Neuronal stem cell (in vitro differentiated cells): ENCODE data around the gene ZSWIM1.
"Not testable (repeated sequence)": the region's sequence is repeated elsewhere in the genome, so short reads cannot be mapped to it uniquely, and the experiment has no call there.

Experiments used
- DNase-seq: peaks from one replicate; pipeline ENCODE4 v3.0.0-alpha.2; 2013; ENCODE audit warnings: low spot score
- H2AFZ ChIP-seq: one replicate; pipeline ENCODE4 v1.6.1; 2013; ENCODE audit warnings: mild to moderate bottlenecking, low read length, inconsistent platforms
- H2AK5ac ChIP-seq: 2 replicates; pipeline ENCODE4 v1.6.1; 2013; ENCODE audit warnings: low read depth, mild to moderate bottlenecking, inconsistent platforms, low read length, moderate library complexity, mixed read lengths
- H2BK120ac ChIP-seq: 2 replicates; pipeline ENCODE4 v1.6.1; 2013; ENCODE audit warnings: low read depth, mild to moderate bottlenecking, inconsistent platforms, low read length, moderate library complexity, mixed read lengths
- H2BK12ac ChIP-seq: one replicate; pipeline ENCODE4 v1.6.1; 2013; ENCODE audit warnings: low read length, inconsistent platforms
- H2BK15ac ChIP-seq: 2 replicates; pipeline ENCODE4 v1.6.1; 2013; ENCODE audit warnings: mild to moderate bottlenecking, low read length, inconsistent platforms, mixed read lengths
- H2BK5ac ChIP-seq: one replicate; pipeline ENCODE4 v1.6.1; 2013; ENCODE audit warnings: inconsistent platforms, mild to moderate bottlenecking, low read length, moderate library complexity
- H3K14ac ChIP-seq: one replicate; pipeline ENCODE4 v1.6.1; 2013; ENCODE audit warnings: low read length, inconsistent platforms
- H3K18ac ChIP-seq: 2 replicates; pipeline ENCODE4 v1.6.1; 2013; ENCODE audit warnings: low read length, inconsistent platforms
- H3K23ac ChIP-seq: 2 replicates; pipeline ENCODE4 v1.6.1; 2013; ENCODE audit warnings: low read depth, mild to moderate bottlenecking, mixed read lengths, low read length, inconsistent platforms; ENCODE audit not compliant: poor library complexity
- H3K27ac ChIP-seq: replicated peaks from 3 replicates; pipeline ENCODE4 v1.5.1; 2013; ENCODE audit warnings: low read length, inconsistent platforms
- H3K27me3 ChIP-seq, 3 experiments: 2 replicates each; pipeline ENCODE4 v1.6.1; 2013; ENCODE audit warnings: low read length in 3 of 3, mild to moderate bottlenecking in 2 of 3, inconsistent platforms in 1 of 3, low read depth in 1 of 3, mixed read lengths in 1 of 3, moderate library complexity in 1 of 3; ENCODE audit not compliant: control insufficient read depth in 3 of 3, insufficient read depth in 3 of 3
- H3K36me3 ChIP-seq, 2 donors: replicated peaks in 1 of 2; 2 replicates each; pipeline ENCODE4 v1.6.1; 2013; ENCODE audit warnings: low read length in 2 of 2; ENCODE audit not compliant: control insufficient read depth in 2 of 2, insufficient read depth in 2 of 2
- H3K4ac ChIP-seq: 2 replicates; pipeline ENCODE4 v1.6.1; 2013; ENCODE audit warnings: inconsistent platforms, mild to moderate bottlenecking, low read length, moderate library complexity
- H3K4me1 ChIP-seq, 2 donors: 1 replicate in 1 of 2; 2 replicates in 1 of 2; pipeline ENCODE4 v1.6.1; 2013; ENCODE audit warnings: low read length in 2 of 2, low read depth in 1 of 2; ENCODE audit not compliant: control insufficient read depth in 2 of 2, insufficient read depth in 1 of 2
- H3K4me2 ChIP-seq: one replicate; pipeline ENCODE4 v1.6.1; 2013; ENCODE audit warnings: mild to moderate bottlenecking, low read length, inconsistent platforms; ENCODE audit not compliant: insufficient read depth, poor library complexity, severe bottlenecking
- H3K4me3 ChIP-seq, 2 donors: 2 replicates each; pipeline ENCODE4 v1.5.1; 2013; ENCODE audit warnings: low read length in 2 of 2, mild to moderate bottlenecking in 2 of 2, inconsistent platforms in 1 of 2, moderate library complexity in 1 of 2
- H3K79me1 ChIP-seq: one replicate; pipeline ENCODE4 v1.6.1; 2013; ENCODE audit warnings: low read depth, mild to moderate bottlenecking, inconsistent platforms, low read length, moderate library complexity
- H3K9ac ChIP-seq: one replicate; pipeline ENCODE4 v1.6.1; 2013; ENCODE audit warnings: mild to moderate bottlenecking, low read depth, low read length, inconsistent platforms; ENCODE audit not compliant: poor library complexity
- H3K9me3 ChIP-seq, 2 donors: replicated peaks in 1 of 2; 2 replicates each; pipeline versions ENCODE3 to v1.6.1; 2013; ENCODE audit warnings: low read length in 2 of 2, mild to moderate bottlenecking in 2 of 2, inconsistent platforms in 1 of 2, low read depth in 1 of 2, mixed read lengths in 1 of 2, moderate library complexity in 1 of 2; ENCODE audit not compliant: control insufficient read depth in 2 of 2, insufficient read depth in 1 of 2
- H4K8ac ChIP-seq: one replicate; pipeline ENCODE4 v1.6.1; 2013; ENCODE audit warnings: low read depth, mild to moderate bottlenecking, inconsistent platforms, low read length, moderate library complexity
- H4K91ac ChIP-seq: one replicate; pipeline ENCODE4 v1.6.1; 2013; ENCODE audit warnings: low read length, low read depth, mild to moderate bottlenecking, inconsistent platforms; ENCODE audit not compliant: poor library complexity
- WGBS, 2 donors: extraction: QIAGEN DNeasy Blood & Tissue Kit; methylation state at CpG; one replicate each; pipeline ENCODE4 v1.1.7; 2013; ENCODE audit warnings: missing lambda C conversion rate in 2 of 2, mixed read lengths in 1 of 2; ENCODE audit not compliant: insufficient read length in 2 of 2, insufficient replicate concordance in 1 of 2; ENCODE audit errors: extremely low coverage in 2 of 2; 5-methylcytosine and 5-hydroxymethylcytosine counted together

ZSWIM1 gene

DNA sequence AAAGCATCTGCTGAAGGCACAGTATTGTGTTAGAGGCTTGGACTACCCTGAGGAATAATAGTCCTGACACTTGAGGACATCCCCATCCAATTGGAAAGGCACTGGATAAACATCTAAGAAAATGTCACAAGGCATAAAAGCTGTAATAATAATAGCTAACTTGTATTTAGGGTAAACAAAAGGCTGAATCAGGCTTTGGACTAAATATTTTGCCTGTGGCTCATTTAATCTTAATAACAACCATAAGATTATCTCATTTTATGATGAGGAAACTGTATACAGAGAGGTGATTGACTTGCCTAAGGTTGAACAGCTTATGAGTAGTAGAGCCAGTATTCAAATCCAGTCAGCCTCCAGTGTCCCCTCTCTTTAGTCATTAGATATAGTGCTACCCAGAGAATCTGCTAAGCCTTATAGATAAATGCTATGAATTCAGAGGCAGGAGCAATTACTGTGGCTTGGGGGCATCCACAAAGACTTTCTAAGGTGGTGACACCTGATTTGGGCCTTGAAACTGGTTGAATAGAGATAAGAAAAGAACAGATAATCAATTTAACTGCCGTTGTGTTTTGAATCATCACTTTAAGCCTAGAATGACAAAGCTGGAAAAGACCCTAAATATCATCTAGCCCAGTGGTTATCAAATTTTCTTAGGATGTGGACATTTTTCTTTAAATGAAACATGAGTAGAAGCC is 7.5 kb upstream of the ZSWIM1 start:
- no peak for DNase-seq
- WGBS, 2 donors = no CpG with 5 or more reads among the region's 1 CpG

DNA sequence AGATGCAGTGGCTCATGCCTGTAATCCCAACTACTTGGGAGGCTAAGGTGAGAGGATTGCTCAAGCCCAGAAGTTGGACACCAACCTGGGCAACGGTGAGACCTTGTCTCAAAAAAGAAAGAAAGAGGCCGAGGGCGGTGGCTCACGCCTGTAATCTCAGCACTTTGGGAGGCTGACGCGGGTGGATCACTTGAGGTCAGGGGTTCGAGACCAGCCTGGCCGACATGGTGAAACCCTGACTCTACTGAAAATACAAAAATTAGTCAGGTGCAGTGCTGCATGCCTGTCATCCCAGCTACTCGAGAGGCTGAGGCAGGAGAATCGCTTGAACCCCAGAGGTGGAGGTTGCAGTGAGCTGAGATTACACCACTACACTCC is 6.9 kb upstream of the ZSWIM1 start:
- not testable (repeated sequence) for H2BK5ac ChIP-seq, H2BK12ac ChIP-seq, H3K18ac ChIP-seq, H3K4me2 ChIP-seq, H3K4me3 ChIP-seq, H4K91ac ChIP-seq, H3K27ac ChIP-seq, H3K79me1 ChIP-seq, H3K9me3 ChIP-seq, H3K4ac ChIP-seq, H3K14ac ChIP-seq, H4K8ac ChIP-seq, H2AFZ ChIP-seq, H3K4me1 ChIP-seq, H3K23ac ChIP-seq, H3K27me3 ChIP-seq, H2AK5ac ChIP-seq, DNase-seq, H2BK120ac ChIP-seq, H3K9ac ChIP-seq, H2BK15ac ChIP-seq
- peaks cover 3 to 21% of the 10 kb centered on the region in 2 donors for H3K36me3 ChIP-seq
- WGBS, 2 donors = no CpG with 5 or more reads among the region's 10 CpGs

More for the DNA sequence above, 7.5 kb upstream of the ZSWIM1 start:
- Histone ChIP-seq H4K91ac (no peak overlapping the region), H3K14ac (no peak overlapping the region), H3K4me3 (no peak overlapping the region), H3K36me3 (peaks cover 3 to 20% of the 10 kb centered on the region in 2 donors), H3K27ac (no peak overlapping the region), H3K18ac (no peak overlapping the region), H3K23ac (no peak overlapping the region), H2BK12ac (no peak overlapping the region), H3K27me3 (no peaks in the 10 kb centered on the region), H2BK120ac (no peak overlapping the region), H3K9ac (no peak overlapping the region), H2AFZ (no peak overlapping the region), H4K8ac (no peak overlapping the region), H2BK15ac (no peak overlapping the region), H3K9me3 (no peaks in the 10 kb centered on the region), H3K79me1 (peaks cover 1% of the 10 kb centered on the region), H3K4me2 (no peak overlapping the region), H2AK5ac (no peak overlapping the region), H3K4me1 (no peaks in the 10 kb centered on the region), H2BK5ac (no peak overlapping the region), H3K4ac (no peak overlapping the region)

DNA sequence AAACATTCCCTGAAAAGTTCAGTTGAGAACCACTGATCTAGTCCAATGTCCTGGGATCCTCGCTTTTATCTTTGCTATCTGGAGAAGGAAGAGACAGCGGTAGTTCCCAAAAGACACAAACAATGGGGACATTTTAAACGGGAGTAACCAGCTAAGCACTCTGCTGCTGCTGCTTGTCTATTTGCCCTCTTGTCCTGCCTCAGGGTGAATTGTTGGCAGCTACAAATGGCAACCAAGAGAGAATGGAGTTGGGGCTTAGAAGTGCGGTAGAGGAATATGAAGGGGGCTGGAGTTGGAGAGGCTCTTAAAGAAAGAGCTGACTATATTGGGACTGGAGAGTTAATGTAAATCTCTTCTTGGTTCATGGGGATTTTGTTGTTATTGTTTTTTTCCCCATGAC is 6.5 kb upstream of the ZSWIM1 start:
- H3K79me1 ChIP-seq = peaks cover 1% of the 10 kb centered on the region
- no peak overlapping the region for H3K27ac ChIP-seq
- no peaks in the 10 kb centered on the region for H3K27me3 ChIP-seq
- H4K91ac ChIP-seq = no peak overlapping the region
- peaks cover 3 to 21% of the 10 kb centered on the region in 2 donors for H3K36me3 ChIP-seq
- no peaks in the 10 kb centered on the region for H3K9me3 ChIP-seq
- H3K4me2 ChIP-seq = no peak overlapping the region
- no peaks in the 10 kb centered on the region for H3K4me1 ChIP-seq
- no peak overlapping the region for H3K18ac ChIP-seq
- no peak overlapping the region for H2BK12ac ChIP-seq
- H3K4ac ChIP-seq = no peak overlapping the region
- no CpG with 5 or more reads among the region's 4 CpGs for WGBS, 2 donors
- H2AFZ ChIP-seq = no peak overlapping the region
- H4K8ac ChIP-seq = no peak overlapping the region
- no peak overlapping the region for H2BK5ac ChIP-seq
- H2BK120ac ChIP-seq = no peak overlapping the region
- DNase-seq = no peak
- no peak overlapping the region for H2BK15ac ChIP-seq
- H3K23ac ChIP-seq = no peak overlapping the region
- H2AK5ac ChIP-seq = no peak overlapping the region
- H3K9ac ChIP-seq = no peak overlapping the region
- H3K14ac ChIP-seq = no peak overlapping the region
- H3K4me3 ChIP-seq = no peak overlapping the region

DNA sequence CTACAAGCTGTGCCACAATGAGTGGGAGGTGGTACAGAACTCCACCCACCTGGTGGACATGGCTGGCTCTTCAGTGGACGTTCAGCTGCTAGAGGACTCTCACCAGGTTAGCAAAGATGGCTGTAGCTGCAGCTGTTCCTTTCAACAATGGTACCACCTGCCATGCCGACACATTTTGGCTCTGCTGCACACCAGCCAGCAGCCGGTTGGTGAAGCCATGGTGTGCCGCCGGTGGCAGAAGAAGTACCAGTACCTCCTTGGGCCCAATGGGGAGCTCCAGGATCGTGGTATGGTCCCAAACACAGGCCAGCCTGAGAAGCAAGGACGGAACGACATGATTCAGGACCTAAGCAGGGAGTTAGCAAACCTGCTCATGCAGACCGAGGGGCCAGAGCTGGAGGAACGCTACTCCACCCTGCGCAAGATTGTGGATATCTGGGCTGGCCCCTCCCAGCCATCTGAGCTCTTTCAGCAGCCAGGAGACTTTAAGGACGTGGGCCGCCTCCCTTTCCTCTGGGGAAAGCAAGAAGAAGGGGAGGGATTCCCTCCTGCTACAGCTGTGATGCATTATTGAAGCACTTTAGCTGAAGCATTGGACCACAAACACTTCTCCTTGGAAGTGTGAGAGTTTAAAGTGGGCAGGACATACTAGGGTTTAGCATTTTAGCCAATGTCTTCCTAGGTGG is 2.8 kb upstream of the ZSWIM1 start:
- Histone ChIP-seq H3K23ac (no peak overlapping the region), H3K4me3 (no peak overlapping the region), H3K9me3 (no peaks in the 10 kb centered on the region), H2BK120ac (no peak overlapping the region), H3K36me3 (peaks cover 10 to 30% of the 10 kb centered on the region in 2 donors), H2AK5ac (no peak overlapping the region), H3K4me1 (peaks cover 0 to 3% of the 10 kb centered on the region in 2 donors), H3K27ac (no peak overlapping the region), H2BK15ac (no peak overlapping the region), H3K18ac (no peak overlapping the region), H3K27me3 (no peaks in the 10 kb centered on the region), H4K91ac (no peak overlapping the region), H2BK5ac (no peak overlapping the region), H3K14ac (no peak overlapping the region), H3K4me2 (no peak overlapping the region), H3K4ac (no peak overlapping the region), H3K79me1 (peaks cover 1% of the 10 kb centered on the region), H2AFZ (no peak overlapping the region), H4K8ac (peak overlapping the region; percentile 19), H3K9ac (no peak overlapping the region), H2BK12ac (no peak overlapping the region)
- WGBS, 2 donors = no CpG with 5 or more reads among the region's 13 CpGs
- DNase-seq = no peak
